ENCODE data around the gene TSPYL1. TPM values are rescaled to one million over a fixed set of nuclear protein-coding genes. Genes with fewer than 3 reads are reported as not detected.

TSPYL1 gene
- total RNA-seq, 1 experiment from 2014 or later = 68.6 TPM

DNA sequence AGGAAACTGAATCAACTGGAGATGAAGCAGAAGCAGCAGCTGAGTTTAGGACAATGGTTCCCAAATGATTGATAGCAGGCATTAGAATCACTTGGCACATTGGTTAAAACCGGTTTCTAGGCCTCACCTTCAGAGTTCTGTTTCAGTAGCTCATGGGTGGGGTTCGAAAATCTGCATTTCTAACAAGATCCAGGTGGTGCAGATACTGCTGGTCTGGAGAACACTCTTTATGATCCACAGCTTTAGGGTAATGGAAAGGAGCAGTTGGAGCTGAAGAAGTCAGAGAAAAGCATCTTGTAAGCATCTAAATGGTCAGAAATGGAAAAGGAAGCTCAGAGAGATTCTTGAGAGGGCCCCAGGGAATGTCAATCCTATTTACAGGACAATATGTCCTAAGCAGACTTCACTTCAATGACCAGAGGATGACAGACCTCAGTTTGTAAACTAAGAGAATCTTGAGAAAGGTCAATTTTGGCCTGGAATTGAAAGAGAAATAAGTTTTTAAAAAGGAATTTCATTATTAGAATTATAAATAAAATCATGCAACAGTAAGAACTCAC is 8.5 kb downstream of the TSPYL1 start (continued):
- TF ChIP-seq, protein P1, sequence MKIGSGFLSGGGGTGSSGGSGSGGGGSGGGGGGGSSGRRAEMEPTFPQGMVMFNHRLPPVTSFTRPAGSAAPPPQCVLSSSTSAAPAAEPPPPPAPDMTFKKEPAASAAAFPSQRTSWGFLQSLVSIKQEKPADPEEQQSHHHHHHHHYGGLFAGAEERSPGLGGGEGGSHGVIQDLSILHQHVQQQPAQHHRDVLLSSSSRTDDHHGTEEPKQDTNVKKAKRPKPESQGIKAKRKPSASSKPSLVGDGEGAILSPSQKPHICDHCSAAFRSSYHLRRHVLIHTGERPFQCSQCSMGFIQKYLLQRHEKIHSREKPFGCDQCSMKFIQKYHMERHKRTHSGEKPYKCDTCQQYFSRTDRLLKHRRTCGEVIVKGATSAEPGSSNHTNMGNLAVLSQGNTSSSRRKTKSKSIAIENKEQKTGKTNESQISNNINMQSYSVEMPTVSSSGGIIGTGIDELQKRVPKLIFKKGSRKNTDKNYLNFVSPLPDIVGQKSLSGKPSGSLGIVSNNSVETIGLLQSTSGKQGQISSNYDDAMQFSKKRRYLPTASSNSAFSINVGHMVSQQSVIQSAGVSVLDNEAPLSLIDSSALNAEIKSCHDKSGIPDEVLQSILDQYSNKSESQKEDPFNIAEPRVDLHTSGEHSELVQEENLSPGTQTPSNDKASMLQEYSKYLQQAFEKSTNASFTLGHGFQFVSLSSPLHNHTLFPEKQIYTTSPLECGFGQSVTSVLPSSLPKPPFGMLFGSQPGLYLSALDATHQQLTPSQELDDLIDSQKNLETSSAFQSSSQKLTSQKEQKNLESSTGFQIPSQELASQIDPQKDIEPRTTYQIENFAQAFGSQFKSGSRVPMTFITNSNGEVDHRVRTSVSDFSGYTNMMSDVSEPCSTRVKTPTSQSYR (CRISPR knock-in tag; IDR thresholded peaks at IDR 0.05) = no peak
- TF ChIP-seq, protein P2, sequence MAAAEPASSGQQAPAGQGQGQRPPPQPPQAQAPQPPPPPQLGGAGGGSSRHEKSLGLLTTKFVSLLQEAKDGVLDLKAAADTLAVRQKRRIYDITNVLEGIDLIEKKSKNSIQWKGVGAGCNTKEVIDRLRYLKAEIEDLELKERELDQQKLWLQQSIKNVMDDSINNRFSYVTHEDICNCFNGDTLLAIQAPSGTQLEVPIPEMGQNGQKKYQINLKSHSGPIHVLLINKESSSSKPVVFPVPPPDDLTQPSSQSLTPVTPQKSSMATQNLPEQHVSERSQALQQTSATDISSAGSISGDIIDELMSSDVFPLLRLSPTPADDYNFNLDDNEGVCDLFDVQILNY (CRISPR knock-in tag; IDR thresholded peaks at IDR 0.05) = no peak
- TF ChIP-seq, protein P3, sequence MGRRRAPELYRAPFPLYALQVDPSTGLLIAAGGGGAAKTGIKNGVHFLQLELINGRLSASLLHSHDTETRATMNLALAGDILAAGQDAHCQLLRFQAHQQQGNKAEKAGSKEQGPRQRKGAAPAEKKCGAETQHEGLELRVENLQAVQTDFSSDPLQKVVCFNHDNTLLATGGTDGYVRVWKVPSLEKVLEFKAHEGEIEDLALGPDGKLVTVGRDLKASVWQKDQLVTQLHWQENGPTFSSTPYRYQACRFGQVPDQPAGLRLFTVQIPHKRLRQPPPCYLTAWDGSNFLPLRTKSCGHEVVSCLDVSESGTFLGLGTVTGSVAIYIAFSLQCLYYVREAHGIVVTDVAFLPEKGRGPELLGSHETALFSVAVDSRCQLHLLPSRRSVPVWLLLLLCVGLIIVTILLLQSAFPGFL (CRISPR knock-in tag; IDR thresholded peaks at IDR 0.05; ENCODE audit: borderline replicate concordance) = no peak
- TF ChIP-seq, protein P4, sequence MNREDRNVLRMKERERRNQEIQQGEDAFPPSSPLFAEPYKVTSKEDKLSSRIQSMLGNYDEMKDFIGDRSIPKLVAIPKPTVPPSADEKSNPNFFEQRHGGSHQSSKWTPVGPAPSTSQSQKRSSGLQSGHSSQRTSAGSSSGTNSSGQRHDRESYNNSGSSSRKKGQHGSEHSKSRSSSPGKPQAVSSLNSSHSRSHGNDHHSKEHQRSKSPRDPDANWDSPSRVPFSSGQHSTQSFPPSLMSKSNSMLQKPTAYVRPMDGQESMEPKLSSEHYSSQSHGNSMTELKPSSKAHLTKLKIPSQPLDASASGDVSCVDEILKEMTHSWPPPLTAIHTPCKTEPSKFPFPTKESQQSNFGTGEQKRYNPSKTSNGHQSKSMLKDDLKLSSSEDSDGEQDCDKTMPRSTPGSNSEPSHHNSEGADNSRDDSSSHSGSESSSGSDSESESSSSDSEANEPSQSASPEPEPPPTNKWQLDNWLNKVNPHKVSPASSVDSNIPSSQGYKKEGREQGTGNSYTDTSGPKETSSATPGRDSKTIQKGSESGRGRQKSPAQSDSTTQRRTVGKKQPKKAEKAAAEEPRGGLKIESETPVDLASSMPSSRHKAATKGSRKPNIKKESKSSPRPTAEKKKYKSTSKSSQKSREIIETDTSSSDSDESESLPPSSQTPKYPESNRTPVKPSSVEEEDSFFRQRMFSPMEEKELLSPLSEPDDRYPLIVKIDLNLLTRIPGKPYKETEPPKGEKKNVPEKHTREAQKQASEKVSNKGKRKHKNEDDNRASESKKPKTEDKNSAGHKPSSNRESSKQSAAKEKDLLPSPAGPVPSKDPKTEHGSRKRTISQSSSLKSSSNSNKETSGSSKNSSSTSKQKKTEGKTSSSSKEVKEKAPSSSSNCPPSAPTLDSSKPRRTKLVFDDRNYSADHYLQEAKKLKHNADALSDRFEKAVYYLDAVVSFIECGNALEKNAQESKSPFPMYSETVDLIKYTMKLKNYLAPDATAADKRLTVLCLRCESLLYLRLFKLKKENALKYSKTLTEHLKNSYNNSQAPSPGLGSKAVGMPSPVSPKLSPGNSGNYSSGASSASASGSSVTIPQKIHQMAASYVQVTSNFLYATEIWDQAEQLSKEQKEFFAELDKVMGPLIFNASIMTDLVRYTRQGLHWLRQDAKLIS (CRISPR knock-in tag; IDR thresholded peaks at IDR 0.05; ENCODE audit: borderline replicate concordance) = no peak

DNA sequence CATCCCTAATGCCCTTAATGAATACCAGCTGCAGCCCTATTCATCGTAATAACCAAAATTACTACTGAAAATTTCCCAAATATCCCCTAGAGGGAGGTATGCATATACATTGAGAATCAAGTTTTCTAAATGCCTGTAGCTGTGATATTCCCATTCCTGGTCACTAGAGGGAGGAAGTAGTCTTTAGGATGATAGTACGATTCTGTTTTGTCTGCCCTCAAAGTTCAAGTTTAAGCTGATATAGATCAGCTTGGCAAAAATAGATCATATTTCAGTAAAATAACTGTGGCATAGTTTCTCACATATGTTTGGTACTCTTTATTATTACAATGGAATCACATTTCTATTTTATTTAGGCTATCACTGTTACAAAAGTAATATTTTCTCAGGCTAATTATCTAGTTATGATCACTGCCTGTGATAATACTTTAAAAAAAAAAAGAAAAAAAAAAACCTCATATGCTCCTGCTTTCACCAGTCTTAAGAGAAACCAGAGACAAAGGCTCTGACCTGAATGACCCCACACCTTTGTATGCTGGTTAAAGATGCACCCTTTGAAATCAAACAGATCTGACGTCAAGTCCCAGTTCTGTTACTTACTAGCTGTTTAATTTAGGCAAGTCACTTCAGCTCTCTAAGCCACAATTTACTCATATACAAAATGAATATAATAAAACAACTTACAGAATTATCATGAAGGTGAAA is 11.0 kb downstream of the TSPYL1 start:
- H3K27ac Mint-ChIP-seq = peak overlapping the region; percentile 61; the same call in 1 of the 2 replicates
- peaks cover 6% of the 10 kb centered on the region for H3K9me3 Mint-ChIP-seq
- no peaks in the 10 kb centered on the region for H3K27me3 Mint-ChIP-seq (ENCODE audit: low read depth)
- peaks cover 8% of the 10 kb centered on the region for H3K36me3 Mint-ChIP-seq
- no peak for DNase-seq (ENCODE audit: low spot score)
- ChIA-PET POLR2A (interaction anchor here (1.1 to 1.8 kb wide), 3 partner anchors 11 to 302 kb away, joined by 4 to 13 read pairs (median 4); partner anchors contain the start of genes RWDD1, TSPYL1 and TSPYL4), CTCF (interaction anchor here (0.6 to 4.6 kb wide), 65 partner anchors 9 to 400 kb away, joined by 3 to 46 read pairs (median 4); partner anchors contain the start of genes CALHM4, CALHM5, CALHM6 and RSPH4A)
- H3K4me3 Mint-ChIP-seq = no peak overlapping the region
- peak; percentile 81 for ATAC-seq
- peaks cover 30% of the 10 kb centered on the region for H3K4me1 Mint-ChIP-seq
- TF ChIP-seq, protein P5, sequence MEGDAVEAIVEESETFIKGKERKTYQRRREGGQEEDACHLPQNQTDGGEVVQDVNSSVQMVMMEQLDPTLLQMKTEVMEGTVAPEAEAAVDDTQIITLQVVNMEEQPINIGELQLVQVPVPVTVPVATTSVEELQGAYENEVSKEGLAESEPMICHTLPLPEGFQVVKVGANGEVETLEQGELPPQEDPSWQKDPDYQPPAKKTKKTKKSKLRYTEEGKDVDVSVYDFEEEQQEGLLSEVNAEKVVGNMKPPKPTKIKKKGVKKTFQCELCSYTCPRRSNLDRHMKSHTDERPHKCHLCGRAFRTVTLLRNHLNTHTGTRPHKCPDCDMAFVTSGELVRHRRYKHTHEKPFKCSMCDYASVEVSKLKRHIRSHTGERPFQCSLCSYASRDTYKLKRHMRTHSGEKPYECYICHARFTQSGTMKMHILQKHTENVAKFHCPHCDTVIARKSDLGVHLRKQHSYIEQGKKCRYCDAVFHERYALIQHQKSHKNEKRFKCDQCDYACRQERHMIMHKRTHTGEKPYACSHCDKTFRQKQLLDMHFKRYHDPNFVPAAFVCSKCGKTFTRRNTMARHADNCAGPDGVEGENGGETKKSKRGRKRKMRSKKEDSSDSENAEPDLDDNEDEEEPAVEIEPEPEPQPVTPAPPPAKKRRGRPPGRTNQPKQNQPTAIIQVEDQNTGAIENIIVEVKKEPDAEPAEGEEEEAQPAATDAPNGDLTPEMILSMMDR (IDR thresholded peaks at IDR 0.05) = peak; percentile 76
- TF ChIP-seq, protein P6, sequence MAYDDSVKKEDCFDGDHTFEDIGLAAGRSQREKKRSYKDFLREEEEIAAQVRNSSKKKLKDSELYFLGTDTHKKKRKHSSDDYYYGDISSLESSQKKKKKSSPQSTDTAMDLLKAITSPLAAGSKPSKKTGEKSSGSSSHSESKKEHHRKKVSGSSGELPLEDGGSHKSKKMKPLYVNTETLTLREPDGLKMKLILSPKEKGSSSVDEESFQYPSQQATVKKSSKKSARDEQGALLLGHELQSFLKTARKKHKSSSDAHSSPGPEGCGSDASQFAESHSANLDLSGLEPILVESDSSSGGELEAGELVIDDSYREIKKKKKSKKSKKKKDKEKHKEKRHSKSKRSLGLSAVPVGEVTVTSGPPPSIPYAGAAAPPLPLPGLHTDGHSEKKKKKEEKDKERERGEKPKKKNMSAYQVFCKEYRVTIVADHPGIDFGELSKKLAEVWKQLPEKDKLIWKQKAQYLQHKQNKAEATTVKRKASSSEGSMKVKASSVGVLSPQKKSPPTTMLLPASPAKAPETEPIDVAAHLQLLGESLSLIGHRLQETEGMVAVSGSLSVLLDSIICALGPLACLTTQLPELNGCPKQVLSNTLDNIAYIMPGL (CRISPR knock-in tag; IDR thresholded peaks at IDR 0.05) = no peak
